GM12878 (cell line): Measurements from ENCODE around the gene PARP6. TPM values are rescaled to one million over a fixed set of nuclear protein-coding genes. Genes with fewer than 3 reads are reported as not detected.

Experiments used
- BRCA1 ChIP-seq: IDR thresholded peaks from 2 replicates; pipeline ENCODE4 v1.6.1; 2011; ENCODE audit warnings: low read depth, low read length, improper control_type of control experiment
- CEBPB ChIP-seq, 2 experiments: fragments of 150-350 bp in 1 of 2; IDR thresholded peaks; 2 replicates each; pipeline ENCODE4 v1.6.1; 2012 to 2014; ENCODE audit warnings: low read depth in 2 of 2, low read length in 2 of 2, borderline replicate concordance in 1 of 2, inconsistent platforms in 1 of 2
- FOXK2 ChIP-seq: fragments of 450-650 bp; IDR thresholded peaks from 2 replicates; pipeline ENCODE4 v1.6.1; 2017; ENCODE audit warnings: mild to moderate bottlenecking, moderate library complexity
- FOXM1 ChIP-seq: IDR thresholded peaks from 2 replicates; pipeline ENCODE4 v1.6.1; 2012; ENCODE audit warnings: low read depth, mild to moderate bottlenecking, inconsistent platforms, low read length, moderate library complexity
- GABPA ChIP-seq: IDR thresholded peaks from 2 replicates; pipeline ENCODE4 v1.6.1; 2014; ENCODE audit warnings: antibody characterized with exemption, low read depth, mild to moderate bottlenecking, inconsistent platforms
- HDAC6 ChIP-seq: fragments of 200-600 bp; sonication (generic); IDR thresholded peaks from one replicate; pipeline ENCODE4 v1.8.0; 2017; ENCODE audit warnings: antibody characterized with exemption; ENCODE audit not compliant: unreplicated experiment
- IRF4 ChIP-seq: IDR thresholded peaks from 2 replicates; pipeline ENCODE4 v1.6.1; 2011; ENCODE audit warnings: low read depth, low read length
- KLF5 ChIP-seq: fragments of 450-650 bp; IDR thresholded peaks from 2 replicates; pipeline ENCODE4 v1.6.1; 2014; ENCODE audit warnings: mild to moderate bottlenecking; ENCODE audit not compliant: partially characterized antibody
- MXI1 ChIP-seq: fragments of 150-350 bp; IDR thresholded peaks from 2 replicates; pipeline ENCODE4 v1.6.1; 2011; ENCODE audit warnings: low read depth, mild to moderate bottlenecking, inconsistent platforms, low read length, improper control_type of control experiment
- NFYA ChIP-seq: IDR thresholded peaks from 2 replicates; pipeline ENCODE4 v1.6.1; 2011; ENCODE audit warnings: low read depth, mild to moderate bottlenecking, low read length, improper control_type of control experiment, borderline replicate concordance
- POLR2AphosphoS5 ChIP-seq: IDR thresholded peaks from 2 replicates; pipeline ENCODE4 v1.6.1; 2011; ENCODE audit warnings: mild to moderate bottlenecking, low read length, inconsistent platforms
- SREBF1 ChIP-seq: IDR thresholded peaks from 2 replicates; pipeline ENCODE4 v1.6.1; 2012; ENCODE audit warnings: mild to moderate bottlenecking, low read length
- STAT1 ChIP-seq: fragments of 450-650 bp; conservative IDR thresholded peaks from 2 replicates; pipeline ENCODE4 v1.6.1; 2014; ENCODE audit warnings: antibody characterized with exemption, mild to moderate bottlenecking
- TCF12 ChIP-seq: IDR thresholded peaks from 2 replicates; pipeline ENCODE4 v1.6.1; 2011; ENCODE audit warnings: low read depth, mild to moderate bottlenecking, low read length
- TCF3 ChIP-seq: IDR thresholded peaks from 2 replicates; pipeline ENCODE4 v1.6.1; 2012; ENCODE audit warnings: low read depth, mild to moderate bottlenecking, low read length, borderline replicate concordance; ENCODE audit not compliant: insufficient read depth
- YY1 ChIP-seq: IDR thresholded peaks from 2 replicates; pipeline ENCODE4 v1.6.1; 2011; ENCODE audit warnings: low read depth, mild to moderate bottlenecking, low read length
- ZNF207 ChIP-seq: fragments of 450-650 bp; IDR thresholded peaks from 2 replicates; pipeline ENCODE4 v1.6.1; 2014; ENCODE audit warnings: antibody characterized with exemption, mild to moderate bottlenecking, borderline replicate concordance
- ZZZ3 ChIP-seq: IDR thresholded peaks from 2 replicates; pipeline ENCODE4 v1.6.1; 2011; ENCODE audit warnings: low read depth; ENCODE audit not compliant: control insufficient read depth, insufficient read length
- polyA plus RNA-seq, 11 experiments: library from polyadenylated mRNA; depleted of rRNA in 4 of 11; unstranded in 6 of 11; stranded (reverse) in 5 of 11; fragments of >200 nt; fragmentation: Nextera tagmentation in 4 of 11; fragmentation: Illumina TruSeq in 1 of 11; extraction: Ambion mirVana in 4 of 11; extraction: Trizol in 1 of 11; gene quantifications; 1 replicate in 1 of 11; 2 replicates in 10 of 11; pipeline versions ENCODE4 v1.2.1 to v1.2.3, GENCODE V29; 2011 to 2016; ENCODE audit warnings: inconsistent platforms in 2 of 11, missing spikeins in 2 of 11, low read depth in 1 of 11
- total RNA-seq, 4 experiments: library from RNA; depleted of rRNA in 3 of 4; stranded (reverse); fragments of >200 nt in 3 of 4; fragmentation: Illumina TruSeq in 1 of 4; extraction: Trizol in 1 of 4; gene quantifications; 2 replicates each; pipeline versions ENCODE4 v1.2.1 to v1.2.3, GENCODE V29; 2013 to 2021
- TF ChIP-seq, protein P1 (sequence below): fragments of 450-650 bp; IDR thresholded peaks from 2 replicates; pipeline ENCODE4 v1.6.1; 2014; ENCODE audit warnings: mild to moderate bottlenecking
- TF ChIP-seq, protein P2 (sequence below): IDR thresholded peaks from 2 replicates; pipeline ENCODE4 v1.6.1; 2011; ENCODE audit warnings: low read depth, mild to moderate bottlenecking, low read length, moderate library complexity, borderline replicate concordance; ENCODE audit errors: extremely low read depth
- TF ChIP-seq, protein P3 (sequence below): fragments of 450-650 bp; conservative IDR thresholded peaks from 2 replicates; pipeline ENCODE4 v1.6.1; 2017; ENCODE audit warnings: mild to moderate bottlenecking, moderate library complexity
- TF ChIP-seq, protein P4 (sequence below): IDR thresholded peaks from 2 replicates; pipeline ENCODE4 v1.6.1; 2011; ENCODE audit warnings: mild to moderate bottlenecking, low read depth, low read length, moderate library complexity; ENCODE audit not compliant: insufficient replicate concordance
- TF ChIP-seq, protein P5 (sequence below): fragments of 450-650 bp; IDR thresholded peaks from 2 replicates; pipeline ENCODE4 v1.6.1; 2016; ENCODE audit warnings: mild to moderate bottlenecking

PARP6 gene
- total and polyA plus RNA-seq, 10 of the 15 experiments (the other 5 are each of a cell fraction or from before 2014, with no cell fraction given), result 14.3 to 73.5 (median 26.9) TPM

DNA sequence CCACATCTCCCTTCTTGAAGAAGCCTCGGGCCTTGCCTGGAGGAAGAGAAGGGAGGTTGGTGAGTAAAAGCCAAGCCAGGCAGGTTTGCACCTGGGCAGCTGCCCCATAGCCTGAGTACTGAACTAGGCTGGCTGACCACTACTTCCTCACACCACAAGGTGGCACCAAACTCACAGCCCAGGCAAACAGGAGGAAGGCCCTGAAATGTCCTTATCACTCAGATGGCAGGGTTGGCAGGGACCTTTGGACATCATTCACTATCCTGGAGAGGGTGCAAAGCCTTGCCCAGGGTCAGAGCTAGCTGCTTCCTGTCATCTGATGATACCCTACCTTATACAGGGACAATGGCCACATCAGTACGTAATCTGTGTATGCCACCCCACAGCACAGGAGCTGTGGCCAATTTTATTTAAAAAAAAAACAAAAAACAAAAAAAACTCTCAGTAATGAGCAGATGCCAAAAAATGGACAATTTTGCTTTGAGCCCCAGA lies 72.6 kb downstream of the PARP6 start (continued):
- TF ChIP-seq, protein P1, sequence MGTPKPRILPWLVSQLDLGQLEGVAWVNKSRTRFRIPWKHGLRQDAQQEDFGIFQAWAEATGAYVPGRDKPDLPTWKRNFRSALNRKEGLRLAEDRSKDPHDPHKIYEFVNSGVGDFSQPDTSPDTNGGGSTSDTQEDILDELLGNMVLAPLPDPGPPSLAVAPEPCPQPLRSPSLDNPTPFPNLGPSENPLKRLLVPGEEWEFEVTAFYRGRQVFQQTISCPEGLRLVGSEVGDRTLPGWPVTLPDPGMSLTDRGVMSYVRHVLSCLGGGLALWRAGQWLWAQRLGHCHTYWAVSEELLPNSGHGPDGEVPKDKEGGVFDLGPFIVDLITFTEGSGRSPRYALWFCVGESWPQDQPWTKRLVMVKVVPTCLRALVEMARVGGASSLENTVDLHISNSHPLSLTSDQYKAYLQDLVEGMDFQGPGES, result no peak
- TF ChIP-seq ZNF207 (0 out of 2 replicates have a peak, but pooled peaks have one; percentile 33), BRCA1 (no peak), FOXM1 (no peak), ZZZ3 (no peak), POLR2AphosphoS5 (no peak; the same call in 1 of the 2 replicates), STAT1 (no peak), KLF5 (no peak), FOXK2 (no peak), HDAC6 (no peak), NFYA (no peak), IRF4 (0 out of 2 replicates have a peak, but pooled peaks have one; percentile 58), SREBF1 (no peak), TCF12 (0 out of 2 replicates have a peak, but pooled peaks have one; percentile 41), MXI1 (no peak), CEBPB (IDR thresholded peaks at IDR 0.05; ENCODE audit: borderline replicate concordance in 1 of 2, low read depth in 2 of 2, low read length in 2 of 2) (no peak), YY1 (peak; percentile 44; the same call in 1 of the 2 replicates), GABPA (no peak), TCF3 (no peak)
- TF ChIP-seq, protein P2, sequence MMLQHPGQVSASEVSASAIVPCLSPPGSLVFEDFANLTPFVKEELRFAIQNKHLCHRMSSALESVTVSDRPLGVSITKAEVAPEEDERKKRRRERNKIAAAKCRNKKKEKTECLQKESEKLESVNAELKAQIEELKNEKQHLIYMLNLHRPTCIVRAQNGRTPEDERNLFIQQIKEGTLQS, result no peak
- TF ChIP-seq, protein P3, sequence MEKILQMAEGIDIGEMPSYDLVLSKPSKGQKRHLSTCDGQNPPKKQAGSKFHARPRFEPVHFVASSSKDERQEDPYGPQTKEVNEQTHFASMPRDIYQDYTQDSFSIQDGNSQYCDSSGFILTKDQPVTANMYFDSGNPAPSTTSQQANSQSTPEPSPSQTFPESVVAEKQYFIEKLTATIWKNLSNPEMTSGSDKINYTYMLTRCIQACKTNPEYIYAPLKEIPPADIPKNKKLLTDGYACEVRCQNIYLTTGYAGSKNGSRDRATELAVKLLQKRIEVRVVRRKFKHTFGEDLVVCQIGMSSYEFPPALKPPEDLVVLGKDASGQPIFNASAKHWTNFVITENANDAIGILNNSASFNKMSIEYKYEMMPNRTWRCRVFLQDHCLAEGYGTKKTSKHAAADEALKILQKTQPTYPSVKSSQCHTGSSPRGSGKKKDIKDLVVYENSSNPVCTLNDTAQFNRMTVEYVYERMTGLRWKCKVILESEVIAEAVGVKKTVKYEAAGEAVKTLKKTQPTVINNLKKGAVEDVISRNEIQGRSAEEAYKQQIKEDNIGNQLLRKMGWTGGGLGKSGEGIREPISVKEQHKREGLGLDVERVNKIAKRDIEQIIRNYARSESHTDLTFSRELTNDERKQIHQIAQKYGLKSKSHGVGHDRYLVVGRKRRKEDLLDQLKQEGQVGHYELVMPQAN, result no peak
- TF ChIP-seq, protein P4, sequence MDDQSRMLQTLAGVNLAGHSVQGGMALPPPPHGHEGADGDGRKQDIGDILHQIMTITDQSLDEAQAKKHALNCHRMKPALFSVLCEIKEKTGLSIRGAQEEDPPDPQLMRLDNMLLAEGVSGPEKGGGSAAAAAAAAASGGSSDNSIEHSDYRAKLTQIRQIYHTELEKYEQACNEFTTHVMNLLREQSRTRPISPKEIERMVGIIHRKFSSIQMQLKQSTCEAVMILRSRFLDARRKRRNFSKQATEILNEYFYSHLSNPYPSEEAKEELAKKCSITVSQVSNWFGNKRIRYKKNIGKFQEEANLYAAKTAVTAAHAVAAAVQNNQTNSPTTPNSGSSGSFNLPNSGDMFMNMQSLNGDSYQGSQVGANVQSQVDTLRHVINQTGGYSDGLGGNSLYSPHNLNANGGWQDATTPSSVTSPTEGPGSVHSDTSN, result peak; percentile 5
- TF ChIP-seq, protein P5, sequence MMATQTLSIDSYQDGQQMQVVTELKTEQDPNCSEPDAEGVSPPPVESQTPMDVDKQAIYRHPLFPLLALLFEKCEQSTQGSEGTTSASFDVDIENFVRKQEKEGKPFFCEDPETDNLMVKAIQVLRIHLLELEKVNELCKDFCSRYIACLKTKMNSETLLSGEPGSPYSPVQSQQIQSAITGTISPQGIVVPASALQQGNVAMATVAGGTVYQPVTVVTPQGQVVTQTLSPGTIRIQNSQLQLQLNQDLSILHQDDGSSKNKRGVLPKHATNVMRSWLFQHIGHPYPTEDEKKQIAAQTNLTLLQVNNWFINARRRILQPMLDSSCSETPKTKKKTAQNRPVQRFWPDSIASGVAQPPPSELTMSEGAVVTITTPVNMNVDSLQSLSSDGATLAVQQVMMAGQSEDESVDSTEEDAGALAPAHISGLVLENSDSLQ, result no peak
